Neural progenitor cell (in vitro differentiated cells): ENCODE results near the gene MYLK4.

Experiments used
- EZH2phosphoT487 ChIP-seq: fragments of 200-600 bp; sonication (generic); IDR thresholded peaks from 2 replicates; pipeline ENCODE4 v1.6.1; 2017; ENCODE audit warnings: antibody characterized with exemption
- TF ChIP-seq, protein P1 (sequence below): fragments of 200-600 bp; sonication (generic); IDR thresholded peaks from 2 replicates; pipeline ENCODE4 v1.5.1; 2017; ENCODE audit warnings: antibody characterized with exemption, mild to moderate bottlenecking

DNA sequence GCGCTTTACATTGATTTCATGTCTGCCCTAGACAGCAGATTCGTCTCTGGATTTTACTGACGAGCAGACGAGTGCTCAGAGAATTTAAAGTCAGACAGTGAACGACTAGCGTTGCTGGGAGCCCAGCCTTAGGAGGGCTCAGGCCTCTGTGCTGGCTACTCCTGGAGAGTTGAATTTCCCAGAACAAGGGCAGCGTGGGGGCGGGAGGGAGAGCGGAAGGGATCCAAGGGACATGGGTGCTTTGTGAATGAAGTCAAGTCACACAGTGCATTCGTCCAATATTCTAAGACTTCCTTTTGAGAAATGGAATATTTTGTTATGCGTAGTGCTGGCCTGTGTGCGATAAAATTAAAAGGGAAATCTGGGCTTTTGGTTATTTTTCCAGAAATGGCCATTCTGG is 126.5 kb downstream of the MYLK4 start:
- TF ChIP-seq, protein P1, sequence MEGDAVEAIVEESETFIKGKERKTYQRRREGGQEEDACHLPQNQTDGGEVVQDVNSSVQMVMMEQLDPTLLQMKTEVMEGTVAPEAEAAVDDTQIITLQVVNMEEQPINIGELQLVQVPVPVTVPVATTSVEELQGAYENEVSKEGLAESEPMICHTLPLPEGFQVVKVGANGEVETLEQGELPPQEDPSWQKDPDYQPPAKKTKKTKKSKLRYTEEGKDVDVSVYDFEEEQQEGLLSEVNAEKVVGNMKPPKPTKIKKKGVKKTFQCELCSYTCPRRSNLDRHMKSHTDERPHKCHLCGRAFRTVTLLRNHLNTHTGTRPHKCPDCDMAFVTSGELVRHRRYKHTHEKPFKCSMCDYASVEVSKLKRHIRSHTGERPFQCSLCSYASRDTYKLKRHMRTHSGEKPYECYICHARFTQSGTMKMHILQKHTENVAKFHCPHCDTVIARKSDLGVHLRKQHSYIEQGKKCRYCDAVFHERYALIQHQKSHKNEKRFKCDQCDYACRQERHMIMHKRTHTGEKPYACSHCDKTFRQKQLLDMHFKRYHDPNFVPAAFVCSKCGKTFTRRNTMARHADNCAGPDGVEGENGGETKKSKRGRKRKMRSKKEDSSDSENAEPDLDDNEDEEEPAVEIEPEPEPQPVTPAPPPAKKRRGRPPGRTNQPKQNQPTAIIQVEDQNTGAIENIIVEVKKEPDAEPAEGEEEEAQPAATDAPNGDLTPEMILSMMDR = no peak
- TF ChIP-seq EZH2phosphoT487 = no peak
